HG02970 (cell line): ENCODE measurements around the gene TTLL4.
"Not testable (repeated sequence)": the region's sequence is repeated elsewhere in the genome, so short reads cannot be mapped to it uniquely, and the experiment has no call there.

Experiments used
- ATAC-seq: cut with Tn5 transposase; IDR thresholded peaks from one replicate; pipeline ENCODE4 v1.9.1; 2021; ENCODE audit warnings: mild to moderate bottlenecking, moderate library complexity, moderate number of reproducible peaks; ENCODE audit not compliant: unreplicated experiment, low FRiP score

TTLL4 gene, protein sequence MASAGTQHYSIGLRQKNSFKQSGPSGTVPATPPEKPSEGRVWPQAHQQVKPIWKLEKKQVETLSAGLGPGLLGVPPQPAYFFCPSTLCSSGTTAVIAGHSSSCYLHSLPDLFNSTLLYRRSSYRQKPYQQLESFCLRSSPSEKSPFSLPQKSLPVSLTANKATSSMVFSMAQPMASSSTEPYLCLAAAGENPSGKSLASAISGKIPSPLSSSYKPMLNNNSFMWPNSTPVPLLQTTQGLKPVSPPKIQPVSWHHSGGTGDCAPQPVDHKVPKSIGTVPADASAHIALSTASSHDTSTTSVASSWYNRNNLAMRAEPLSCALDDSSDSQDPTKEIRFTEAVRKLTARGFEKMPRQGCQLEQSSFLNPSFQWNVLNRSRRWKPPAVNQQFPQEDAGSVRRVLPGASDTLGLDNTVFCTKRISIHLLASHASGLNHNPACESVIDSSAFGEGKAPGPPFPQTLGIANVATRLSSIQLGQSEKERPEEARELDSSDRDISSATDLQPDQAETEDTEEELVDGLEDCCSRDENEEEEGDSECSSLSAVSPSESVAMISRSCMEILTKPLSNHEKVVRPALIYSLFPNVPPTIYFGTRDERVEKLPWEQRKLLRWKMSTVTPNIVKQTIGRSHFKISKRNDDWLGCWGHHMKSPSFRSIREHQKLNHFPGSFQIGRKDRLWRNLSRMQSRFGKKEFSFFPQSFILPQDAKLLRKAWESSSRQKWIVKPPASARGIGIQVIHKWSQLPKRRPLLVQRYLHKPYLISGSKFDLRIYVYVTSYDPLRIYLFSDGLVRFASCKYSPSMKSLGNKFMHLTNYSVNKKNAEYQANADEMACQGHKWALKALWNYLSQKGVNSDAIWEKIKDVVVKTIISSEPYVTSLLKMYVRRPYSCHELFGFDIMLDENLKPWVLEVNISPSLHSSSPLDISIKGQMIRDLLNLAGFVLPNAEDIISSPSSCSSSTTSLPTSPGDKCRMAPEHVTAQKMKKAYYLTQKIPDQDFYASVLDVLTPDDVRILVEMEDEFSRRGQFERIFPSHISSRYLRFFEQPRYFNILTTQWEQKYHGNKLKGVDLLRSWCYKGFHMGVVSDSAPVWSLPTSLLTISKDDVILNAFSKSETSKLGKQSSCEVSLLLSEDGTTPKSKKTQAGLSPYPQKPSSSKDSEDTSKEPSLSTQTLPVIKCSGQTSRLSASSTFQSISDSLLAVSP

DNA sequence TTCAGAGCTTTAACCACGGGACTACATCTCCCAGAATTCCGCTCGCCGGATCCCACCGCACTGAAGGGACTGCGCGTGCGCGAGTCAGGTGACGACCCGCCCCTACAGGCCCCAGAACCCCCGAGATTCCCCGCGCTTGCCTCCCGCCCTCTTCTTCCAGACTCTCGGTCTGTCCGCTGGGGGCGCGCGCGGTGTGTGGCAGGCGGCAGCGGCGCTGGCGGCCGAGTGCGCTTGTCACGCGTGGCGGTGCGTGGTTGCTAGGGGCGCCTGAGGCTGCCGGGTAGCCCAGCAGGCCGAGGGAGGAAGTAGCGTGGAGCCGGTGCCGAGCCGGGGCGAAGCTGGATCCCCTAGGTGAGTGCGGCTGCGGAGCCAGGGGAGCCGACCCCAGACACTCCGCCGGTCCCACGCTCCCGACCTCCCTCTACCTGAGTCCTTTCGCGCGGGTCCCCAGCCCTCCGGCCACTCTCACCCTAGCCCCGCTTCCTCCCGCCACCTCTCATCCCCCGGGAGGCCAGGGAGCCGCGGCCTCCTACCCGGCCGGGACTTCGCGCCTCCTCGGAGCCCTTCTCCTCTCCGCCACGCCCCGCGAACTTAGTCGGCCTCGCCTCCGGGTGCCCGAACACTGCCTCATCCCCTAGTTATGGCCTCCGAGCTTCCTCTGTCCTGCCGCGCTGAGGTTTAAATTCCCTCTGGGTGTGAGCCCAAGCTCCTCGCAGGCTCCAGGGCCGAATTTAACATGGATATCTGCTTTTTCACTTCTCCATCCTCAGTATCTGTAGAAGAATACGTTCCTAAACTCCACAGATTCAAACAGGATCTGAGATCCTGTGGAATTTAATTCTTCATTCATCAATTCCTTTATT, at the start of gene TTLL4:
TTLL4 (plus strand) TSS at position 149 of the 863 bp plus-strand sequence. CDS start 26,842 bp downstream, outside the sequence.
- peak; percentile 99 for ATAC-seq

DNA sequence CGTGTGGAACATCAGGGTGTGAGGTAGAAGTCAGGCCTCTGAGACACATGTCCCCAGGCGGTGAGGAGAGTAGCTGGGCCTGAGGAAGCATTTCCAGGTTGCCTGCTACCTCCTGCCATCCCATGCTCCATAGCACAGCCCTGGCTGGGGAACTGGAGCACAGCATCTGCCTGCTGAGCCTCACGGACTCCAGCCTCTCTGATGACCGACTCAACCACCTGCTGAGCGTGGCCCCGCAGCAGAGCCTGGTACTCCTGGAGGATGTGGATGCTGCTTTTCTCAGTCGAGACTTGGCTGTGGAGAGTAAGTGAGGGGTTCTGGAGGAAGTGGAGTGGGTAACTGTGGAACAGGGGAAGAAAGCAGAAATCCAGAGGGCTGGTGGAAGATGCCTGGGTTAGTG, 48.3 kb upstream of the TTLL4 start:
- no peak for ATAC-seq

DNA sequence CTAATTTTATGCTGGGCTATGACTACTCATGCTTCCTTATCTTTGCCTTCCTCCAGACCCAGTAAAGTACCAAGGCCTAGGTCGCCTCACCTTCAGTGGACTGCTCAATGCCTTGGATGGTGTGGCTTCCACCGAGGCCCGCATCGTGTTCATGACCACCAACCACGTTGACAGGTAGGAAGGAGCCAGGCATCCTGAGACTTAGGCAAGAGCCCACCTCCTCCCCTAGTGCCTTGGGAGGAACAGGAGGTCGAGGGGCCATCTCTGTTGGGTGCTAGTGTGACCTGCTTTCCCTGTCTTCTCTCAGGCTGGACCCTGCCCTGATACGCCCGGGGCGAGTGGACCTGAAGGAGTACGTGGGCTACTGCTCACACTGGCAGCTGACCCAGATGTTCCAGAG, 47.8 kb upstream of the TTLL4 start:
- ATAC-seq: no peak

DNA sequence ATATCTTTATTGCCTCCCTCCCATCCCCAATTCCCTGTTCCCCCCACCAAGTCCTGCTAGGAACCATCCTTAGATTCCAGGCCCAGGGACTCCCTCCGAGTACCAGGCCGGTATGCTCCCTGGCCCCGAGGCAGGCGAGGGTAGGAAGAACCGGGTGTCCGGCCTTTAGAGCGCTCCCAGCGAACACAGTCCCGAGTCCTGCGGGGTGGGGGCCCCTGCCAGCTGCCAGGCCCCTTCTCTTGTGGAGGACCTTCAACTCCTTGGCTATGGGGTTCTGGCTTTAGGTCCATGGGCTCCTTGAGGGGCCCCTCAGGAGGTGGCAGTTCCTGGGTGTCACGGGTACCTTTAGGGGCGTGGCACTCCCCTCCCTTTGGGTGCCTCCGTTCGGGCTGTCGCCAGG, 46.7 kb upstream of the TTLL4 start:
- no peak for ATAC-seq

DNA sequence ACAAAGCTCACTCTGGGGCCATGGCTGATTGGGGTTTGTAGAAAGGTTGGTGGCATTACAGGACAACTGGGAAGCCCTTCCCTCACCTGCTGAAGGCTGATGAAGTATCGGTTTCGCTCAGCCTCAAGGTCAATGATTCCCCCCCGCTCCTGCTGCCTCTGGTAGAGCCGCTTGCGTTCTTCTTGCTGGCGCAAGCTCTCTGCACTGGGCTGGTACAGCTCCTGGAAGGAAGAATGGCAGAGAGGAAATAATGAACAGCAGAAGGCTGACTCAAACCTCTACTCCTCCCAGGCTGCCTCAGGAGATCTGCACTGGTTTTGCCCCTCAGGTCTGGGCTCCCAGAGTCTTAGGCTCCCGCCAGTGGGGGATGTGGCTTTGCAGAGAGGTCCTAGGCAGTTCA, 46.0 kb upstream of the TTLL4 start:
- no peak for ATAC-seq

DNA sequence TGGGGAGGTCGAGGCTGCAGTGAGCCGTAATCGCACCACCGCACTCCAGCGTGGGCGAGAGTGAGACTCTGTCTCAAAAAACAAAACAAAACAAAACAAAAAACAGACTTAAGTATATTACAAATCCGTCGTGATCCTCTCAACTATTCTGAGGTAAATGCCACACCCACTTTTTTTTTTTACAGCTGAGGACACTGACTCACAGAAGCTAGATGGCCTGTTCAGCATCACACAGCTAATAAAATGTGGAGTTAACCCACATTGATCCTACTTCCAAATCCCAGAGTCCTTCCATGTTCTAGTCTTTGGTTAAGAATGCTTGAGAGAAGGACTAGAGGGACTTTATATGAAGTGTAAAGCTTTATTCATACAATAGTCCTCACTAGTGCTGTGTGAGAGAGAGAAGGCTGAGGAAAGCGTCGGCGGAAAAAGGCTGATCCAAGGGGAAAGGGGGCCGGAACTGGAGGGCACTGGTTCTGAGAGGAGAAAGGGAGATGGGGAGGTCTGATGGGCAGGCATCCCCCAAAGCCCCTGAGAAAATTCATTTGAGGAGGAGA, 39.5 kb upstream of the TTLL4 start:
- ATAC-seq: no peak

DNA sequence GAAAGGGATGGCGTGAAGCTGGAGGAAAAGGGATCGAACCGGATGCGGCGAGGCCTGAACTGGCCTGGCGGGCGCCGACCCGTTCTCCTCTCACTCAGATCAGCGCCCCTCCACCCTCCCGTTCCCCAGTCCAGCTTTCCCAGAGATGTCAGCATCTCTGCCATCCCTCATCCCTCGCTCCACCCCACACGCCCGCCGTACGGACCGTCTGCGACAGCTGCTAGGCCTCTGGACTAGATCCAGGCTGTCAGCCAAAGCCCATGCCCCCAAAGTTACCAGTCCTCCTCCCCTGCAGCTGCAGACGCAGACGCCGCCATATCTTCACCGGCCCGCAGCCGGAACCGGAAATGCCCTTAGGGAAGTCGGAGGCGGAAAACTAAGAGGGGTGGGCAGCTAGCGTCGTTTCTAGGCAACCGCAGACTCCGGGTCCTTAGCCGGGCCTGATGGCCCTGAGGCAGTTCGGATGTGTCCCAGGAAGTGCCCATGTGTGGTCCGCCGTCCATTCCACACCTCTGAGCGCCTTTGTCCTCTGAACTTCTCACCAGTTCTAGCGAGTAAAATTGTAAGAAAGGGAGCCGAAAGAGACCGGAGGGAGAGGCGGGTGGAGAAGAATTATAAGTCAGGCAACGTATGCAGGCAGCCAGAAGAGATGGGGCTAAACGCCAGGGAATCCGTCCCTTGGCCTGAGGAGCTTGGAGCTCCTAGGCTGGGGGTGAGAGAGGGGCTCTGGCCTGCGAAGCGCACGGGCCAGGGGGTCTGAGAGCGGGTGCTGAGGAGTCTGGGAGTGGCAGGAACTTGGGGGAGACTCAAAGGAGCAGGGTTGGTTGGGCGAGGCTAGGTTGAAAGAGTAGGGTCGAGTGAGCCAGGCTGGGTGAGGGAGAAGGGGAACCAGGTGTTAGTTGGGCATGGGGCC, 38.7 kb upstream of the TTLL4 start, which contains the start of the genes RNF25 and STK36:
RNF25 (minus strand) TSS at position 349 of the 913 bp plus-strand sequence; CDS start at position 317, 32 bp downstream.
STK36 (plus strand) TSS at position 433 of the 913 bp plus-strand sequence. CDS start 744 bp downstream, outside the sequence.
- ATAC-seq: peak; percentile 83

DNA sequence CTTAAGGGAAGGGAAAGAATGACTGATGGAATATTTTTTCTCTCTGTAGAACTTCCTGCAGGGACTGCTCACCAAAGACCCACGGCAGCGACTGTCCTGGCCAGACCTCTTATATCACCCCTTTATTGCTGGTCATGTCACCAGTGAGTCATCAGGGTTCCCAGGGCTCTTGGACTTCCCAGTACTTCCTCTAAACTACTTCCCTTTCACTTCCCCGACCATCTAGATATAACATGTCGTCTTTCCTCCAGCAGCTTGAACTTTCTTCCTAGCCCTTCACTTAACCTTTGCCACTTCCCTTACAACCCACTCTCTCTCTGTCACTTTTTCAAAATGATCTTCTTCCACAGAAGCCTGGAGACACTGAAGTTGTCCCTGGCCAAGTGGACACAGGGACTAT, 31.5 kb upstream of the TTLL4 start:
- no peak for ATAC-seq

DNA sequence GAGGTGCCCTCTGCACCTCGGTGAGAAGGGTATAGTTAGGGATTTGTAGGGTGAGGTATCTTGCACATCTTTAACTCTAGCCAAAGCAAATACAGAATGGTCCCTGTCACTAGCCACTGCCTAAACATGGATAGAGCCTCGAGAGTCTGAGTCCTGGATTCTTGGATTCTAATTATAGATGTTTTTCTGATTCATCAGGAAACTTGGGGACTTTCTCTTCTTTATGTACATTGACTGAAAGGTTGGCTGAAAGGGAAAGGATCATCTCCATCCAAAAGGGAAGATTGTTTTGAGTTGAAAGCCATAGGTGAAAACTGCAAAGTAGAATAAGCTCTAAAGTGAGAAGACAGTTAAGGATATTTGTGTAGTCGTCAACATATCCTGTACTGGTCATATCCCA, 30.6 kb upstream of the TTLL4 start:
- no peak for ATAC-seq

DNA sequence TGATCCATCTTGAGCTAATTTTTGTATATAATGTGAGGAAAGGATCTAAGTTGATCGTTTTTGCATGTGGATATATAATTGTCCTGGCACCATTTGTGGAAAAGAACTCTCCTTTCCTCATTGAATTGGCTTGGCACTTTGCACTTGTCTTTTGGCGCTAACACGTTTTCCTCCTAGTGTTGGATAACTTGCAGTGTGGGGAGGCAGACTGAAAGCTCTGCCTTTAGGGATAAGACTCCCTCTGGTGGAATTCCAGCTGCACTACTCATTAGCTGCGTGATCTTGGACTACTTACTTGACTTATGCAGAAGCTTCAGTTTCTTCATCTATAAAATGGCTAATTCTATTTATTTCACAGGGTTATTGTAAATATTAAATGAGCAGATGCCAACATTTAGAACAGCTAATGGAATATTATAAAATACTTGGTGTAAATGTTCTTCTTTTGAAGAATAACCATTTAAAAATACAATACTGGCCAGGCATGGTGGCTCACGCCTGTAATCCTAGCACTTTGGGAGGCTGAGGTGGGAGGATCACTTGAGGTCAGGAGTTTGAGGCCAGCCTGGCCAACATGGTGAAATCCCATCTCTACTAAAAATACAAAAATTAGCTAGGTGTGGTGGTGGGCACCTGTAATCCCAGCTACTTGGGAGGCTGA, 23.1 kb upstream of the TTLL4 start:
- not testable (repeated sequence) for ATAC-seq

DNA sequence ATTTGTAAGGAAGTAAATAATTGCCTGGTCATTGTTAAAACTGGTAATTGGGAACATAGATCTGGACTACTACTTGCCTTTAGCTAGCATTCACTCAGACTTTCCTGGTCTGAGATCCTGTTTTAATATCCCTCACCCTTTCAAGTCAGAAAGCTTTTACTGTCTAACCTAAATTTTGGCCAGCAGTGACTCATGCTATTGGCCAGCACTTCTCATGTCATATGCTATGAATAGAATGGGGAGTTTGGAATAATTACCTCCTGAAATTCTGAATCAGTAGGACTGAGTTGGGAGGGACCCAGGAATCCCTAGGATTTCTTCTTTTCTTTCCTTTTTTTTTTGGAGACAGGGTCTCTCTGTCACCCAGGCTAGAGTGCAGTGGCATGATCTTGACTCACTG, 19.4 kb upstream of the TTLL4 start:
- no peak for ATAC-seq

DNA sequence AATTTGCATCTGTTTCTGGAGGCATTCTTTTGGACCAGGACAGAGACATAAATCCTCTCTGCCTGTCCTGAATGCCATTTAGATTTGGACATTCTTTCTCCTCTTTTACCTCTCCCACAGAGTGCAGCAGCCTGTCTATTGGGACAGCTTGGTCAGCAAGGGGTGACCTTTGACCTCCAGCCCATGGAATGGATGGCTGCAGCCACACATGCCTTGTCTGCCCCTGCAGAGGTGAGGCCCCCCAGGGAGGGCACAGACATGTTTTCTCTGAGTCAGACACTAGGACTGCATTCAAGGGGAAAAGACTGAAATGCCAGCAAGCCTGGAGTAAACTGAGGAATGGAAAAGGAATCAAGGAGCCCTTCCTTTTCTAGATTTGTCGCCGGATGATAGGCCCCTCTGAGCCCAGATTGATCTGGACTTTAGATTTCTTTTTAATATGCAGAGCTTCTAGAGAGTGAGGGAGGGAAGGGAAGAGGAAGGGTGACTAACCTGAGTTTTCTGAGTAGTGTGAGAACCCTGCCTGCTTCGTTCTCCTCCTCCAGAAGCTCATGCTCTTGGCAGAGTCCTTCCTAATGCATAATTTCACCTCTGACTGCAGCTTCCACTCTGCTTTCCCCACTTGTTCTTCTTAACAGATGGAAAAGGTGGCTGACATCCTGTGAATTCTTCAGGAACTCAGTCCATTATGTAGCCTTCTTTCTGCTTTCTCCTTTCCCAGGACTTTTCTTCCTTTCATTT, 16.1 kb upstream of the TTLL4 start:
- no peak for ATAC-seq

DNA sequence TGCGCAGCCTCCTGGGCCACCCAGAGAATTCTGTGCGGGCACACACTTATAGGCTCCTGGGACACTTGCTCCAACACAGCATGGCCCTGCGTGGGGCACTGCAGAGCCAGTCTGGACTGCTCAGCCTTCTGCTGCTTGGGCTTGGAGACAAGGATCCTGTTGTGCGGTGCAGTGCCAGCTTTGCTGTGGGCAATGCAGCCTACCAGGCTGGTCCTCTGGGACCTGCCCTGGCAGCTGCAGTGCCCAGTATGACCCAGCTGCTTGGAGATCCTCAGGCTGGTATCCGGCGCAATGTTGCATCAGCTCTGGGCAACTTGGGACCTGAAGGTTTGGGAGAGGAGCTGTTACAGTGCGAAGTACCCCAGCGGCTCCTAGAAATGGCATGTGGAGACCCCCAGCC, 11.8 kb upstream of the TTLL4 start:
- ATAC-seq: no peak

DNA sequence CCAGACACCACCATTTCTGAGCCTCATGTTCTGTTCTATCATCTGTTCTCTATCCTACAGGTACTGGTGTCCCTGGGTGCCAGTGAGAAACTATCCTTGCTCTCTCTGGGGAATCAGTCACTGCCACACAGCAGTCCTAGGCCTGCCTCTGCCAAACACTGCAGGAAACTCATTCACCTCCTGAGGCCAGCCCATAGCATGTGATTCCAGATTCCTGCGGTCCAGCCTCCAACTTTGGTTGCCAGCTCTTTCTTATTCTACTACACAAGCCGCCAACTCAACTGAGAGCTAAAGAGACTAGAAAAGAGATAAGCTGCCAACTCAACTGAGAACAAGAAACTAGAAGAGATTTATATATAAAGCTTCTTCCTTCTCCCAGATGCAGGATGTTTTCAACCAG, 8.8 kb upstream of the TTLL4 start:
- no peak for ATAC-seq

DNA sequence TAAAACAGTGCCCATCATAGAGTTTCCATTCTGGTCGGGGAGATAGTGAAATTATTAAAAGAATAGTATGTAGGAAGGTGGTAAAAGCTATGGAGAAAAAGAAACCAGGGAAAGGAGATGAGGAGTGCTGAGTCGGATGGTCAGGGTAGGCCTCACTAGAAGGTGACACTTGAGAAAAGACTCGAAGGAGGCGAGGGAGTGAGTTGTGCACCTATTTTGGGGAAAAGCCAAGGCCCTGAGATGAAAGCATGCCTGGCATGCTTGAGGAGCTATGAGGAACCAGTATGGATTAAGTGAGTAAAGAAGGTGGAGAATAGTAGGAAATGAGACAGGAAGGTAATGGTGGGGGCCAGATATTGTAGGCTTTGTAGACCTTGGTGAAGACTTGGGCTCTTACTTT, 7.3 kb upstream of the TTLL4 start:
- ATAC-seq: no peak

DNA sequence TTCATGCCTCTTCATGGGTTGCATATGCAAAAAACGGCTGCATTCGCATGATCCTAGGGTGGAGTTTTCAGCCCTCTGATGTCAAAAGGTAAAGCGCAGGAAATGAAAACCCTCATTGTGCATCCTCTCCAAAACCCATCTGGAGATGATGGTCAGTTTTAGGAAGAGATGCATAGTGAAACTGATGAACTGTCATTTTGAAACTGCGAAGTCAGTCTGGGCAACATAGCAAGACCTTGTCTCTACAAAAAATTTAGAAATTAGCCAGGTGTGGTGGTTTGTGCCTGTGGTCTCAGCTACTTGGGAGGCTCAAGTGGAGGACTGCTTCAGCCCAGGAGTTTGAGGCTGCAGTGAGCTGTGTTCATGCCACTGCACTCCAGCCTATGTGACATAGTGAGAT, 2.5 kb upstream of the TTLL4 start:
- no peak for ATAC-seq

DNA sequence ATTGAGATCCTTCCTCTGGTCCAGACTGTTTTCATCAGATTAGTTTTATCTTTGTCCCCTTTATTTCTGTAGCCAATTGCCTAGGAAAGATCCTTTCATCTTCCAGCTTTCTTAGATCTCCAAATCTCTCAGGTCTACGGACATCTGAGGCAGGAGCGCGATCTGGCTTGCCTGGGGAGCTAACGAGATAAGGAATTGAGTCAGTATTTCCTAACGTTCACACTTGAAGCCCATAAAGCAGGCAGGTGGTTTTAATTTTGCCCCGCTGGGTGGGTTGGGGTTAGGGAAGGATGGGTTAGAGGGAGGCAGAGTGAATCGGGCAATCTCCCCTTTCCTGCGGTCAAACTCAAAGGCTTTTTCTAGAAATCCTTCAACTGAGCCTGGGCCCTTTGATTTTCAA, 727 bp upstream of the TTLL4 start:
- no peak for ATAC-seq
